T-helper 1 cell treated with Interleukin-12 subunit alpha and Interleukin-12 subunit beta and Interleukin-4 antibody, amounts not matched to agents 30 μg/mL and 1 μg/mL, for 36 hours (primary cell): ENCODE data around the gene PCED1B.

ENCODE experiments used
- H3K27ac Mint-ChIP-seq: one replicate; pipeline ENCODE4 v1.8.0; 2021; ENCODE audit warnings: mild to moderate bottlenecking, mixed read lengths
- H3K27me3 Mint-ChIP-seq: one replicate; pipeline ENCODE4 v1.8.0; 2021; ENCODE audit warnings: low read depth, mixed read lengths
- H3K36me3 Mint-ChIP-seq: one replicate; pipeline ENCODE4 v1.8.0; 2021; ENCODE audit warnings: low read depth, mixed read lengths
- H3K4me1 Mint-ChIP-seq: one replicate; pipeline ENCODE4 v1.8.0; 2021; ENCODE audit warnings: low read depth, mixed read lengths
- H3K4me3 Mint-ChIP-seq: one replicate; pipeline ENCODE4 v1.8.0; 2021; ENCODE audit warnings: mild to moderate bottlenecking, moderate library complexity, mixed read lengths
- H3K9me3 Mint-ChIP-seq: one replicate; pipeline ENCODE4 v1.8.0; 2021; ENCODE audit warnings: mixed read lengths

The PCED1B gene

DNA sequence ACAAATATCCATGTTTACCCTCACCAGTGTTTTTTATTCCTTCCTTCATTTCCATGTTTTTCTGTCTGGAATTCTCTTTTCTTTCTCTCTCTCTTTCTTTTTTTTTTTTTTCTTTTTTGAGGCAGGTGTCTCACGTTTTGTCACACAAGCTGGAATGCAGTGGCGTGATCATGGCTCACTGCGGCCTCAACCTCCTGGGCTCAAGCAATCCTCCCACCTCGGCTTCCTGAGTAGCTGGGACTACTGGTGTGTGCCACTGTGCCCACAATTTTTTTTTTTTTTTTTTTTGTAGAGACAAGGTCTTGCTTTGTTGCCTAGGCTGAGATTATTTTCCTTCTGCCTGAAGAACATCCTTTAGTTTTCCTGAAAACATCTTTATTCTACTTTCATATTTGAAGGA, 15.4 kb downstream of the PCED1B start:
- Mint-ChIP-seq H3K4me3 (no peak overlapping the region), H3K27me3 (peaks cover 4% of the 10 kb centered on the region), H3K27ac (no peak overlapping the region), H3K36me3 (peaks cover 8% of the 10 kb centered on the region), H3K4me1 (peaks cover 6% of the 10 kb centered on the region), H3K9me3 (peaks cover 12% of the 10 kb centered on the region)

GRCh38 chr12:47095446-47096236, 16.2 kb downstream of the PCED1B start:
- peaks cover 6% of the 10 kb centered on the region for H3K36me3 Mint-ChIP-seq
- H3K27me3 Mint-ChIP-seq: peaks cover 4% of the 10 kb centered on the region
- H3K27ac Mint-ChIP-seq: no peak overlapping the region
- H3K4me3 Mint-ChIP-seq: no peak overlapping the region
- H3K4me1 Mint-ChIP-seq: peaks cover 6% of the 10 kb centered on the region
- H3K9me3 Mint-ChIP-seq: peaks cover 6% of the 10 kb centered on the region

GRCh38 chr12:47097276-47097896, 18.0 kb downstream of the PCED1B start:
- Mint-ChIP-seq H3K4me1 (peaks cover 5% of the 10 kb centered on the region), H3K36me3 (peaks cover under 1% of the 10 kb centered on the region), H3K27ac (no peak overlapping the region), H3K4me3 (no peak overlapping the region), H3K9me3 (no peaks in the 10 kb centered on the region), H3K27me3 (peaks cover 4% of the 10 kb centered on the region)

- peaks cover 5% of the 10 kb centered on the region for H3K4me1 Mint-ChIP-seq
- H3K27me3 Mint-ChIP-seq: peaks cover 3% of the 10 kb centered on the region
- H3K36me3 Mint-ChIP-seq: no peaks in the 10 kb centered on the region
- H3K27ac Mint-ChIP-seq: no peak overlapping the region
- H3K4me3 Mint-ChIP-seq: no peak overlapping the region
- H3K9me3 Mint-ChIP-seq: no peaks in the 10 kb centered on the region
Observed at GRCh38 chr12:47098099-47098498, 18.7 kb downstream of the PCED1B start.

DNA sequence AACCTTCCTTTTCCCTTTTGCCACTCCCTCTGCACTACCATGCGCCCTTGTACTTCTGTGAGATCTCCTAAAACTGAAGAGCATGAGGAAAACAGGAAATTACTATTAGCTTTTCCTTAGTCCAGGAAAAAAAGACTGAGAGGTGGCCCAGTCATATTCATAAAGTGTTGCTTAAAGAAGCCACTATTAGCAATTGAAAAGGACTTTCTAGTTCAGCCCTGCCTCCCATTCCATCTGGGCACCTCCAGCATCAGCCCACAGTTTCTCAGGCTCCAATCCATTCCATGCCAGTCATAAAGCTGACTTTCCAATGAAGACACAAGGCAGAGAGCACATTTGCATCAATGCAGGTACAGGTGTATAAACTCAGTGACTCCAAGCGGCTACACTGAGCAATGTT, 20.2 kb downstream of the PCED1B start:
- Mint-ChIP-seq H3K9me3 (no peaks in the 10 kb centered on the region), H3K4me1 (peaks cover 5% of the 10 kb centered on the region), H3K4me3 (no peak overlapping the region), H3K27me3 (no peaks in the 10 kb centered on the region), H3K27ac (no peak overlapping the region), H3K36me3 (no peaks in the 10 kb centered on the region)

GRCh38 chr12:47100160-47100559, 20.7 kb downstream of the PCED1B start:
- Mint-ChIP-seq H3K4me1 (peaks cover 4% of the 10 kb centered on the region), H3K36me3 (no peaks in the 10 kb centered on the region), H3K9me3 (no peaks in the 10 kb centered on the region), H3K4me3 (no peak overlapping the region), H3K27ac (no peak overlapping the region), H3K27me3 (no peaks in the 10 kb centered on the region)

GRCh38 chr12:47102406-47102805, 23.0 kb downstream of the PCED1B start:
- Mint-ChIP-seq H3K27ac (no peak overlapping the region), H3K36me3 (peaks cover 6% of the 10 kb centered on the region), H3K27me3 (no peaks in the 10 kb centered on the region), H3K4me3 (no peak overlapping the region), H3K9me3 (no peaks in the 10 kb centered on the region), H3K4me1 (no peaks in the 10 kb centered on the region)

DNA sequence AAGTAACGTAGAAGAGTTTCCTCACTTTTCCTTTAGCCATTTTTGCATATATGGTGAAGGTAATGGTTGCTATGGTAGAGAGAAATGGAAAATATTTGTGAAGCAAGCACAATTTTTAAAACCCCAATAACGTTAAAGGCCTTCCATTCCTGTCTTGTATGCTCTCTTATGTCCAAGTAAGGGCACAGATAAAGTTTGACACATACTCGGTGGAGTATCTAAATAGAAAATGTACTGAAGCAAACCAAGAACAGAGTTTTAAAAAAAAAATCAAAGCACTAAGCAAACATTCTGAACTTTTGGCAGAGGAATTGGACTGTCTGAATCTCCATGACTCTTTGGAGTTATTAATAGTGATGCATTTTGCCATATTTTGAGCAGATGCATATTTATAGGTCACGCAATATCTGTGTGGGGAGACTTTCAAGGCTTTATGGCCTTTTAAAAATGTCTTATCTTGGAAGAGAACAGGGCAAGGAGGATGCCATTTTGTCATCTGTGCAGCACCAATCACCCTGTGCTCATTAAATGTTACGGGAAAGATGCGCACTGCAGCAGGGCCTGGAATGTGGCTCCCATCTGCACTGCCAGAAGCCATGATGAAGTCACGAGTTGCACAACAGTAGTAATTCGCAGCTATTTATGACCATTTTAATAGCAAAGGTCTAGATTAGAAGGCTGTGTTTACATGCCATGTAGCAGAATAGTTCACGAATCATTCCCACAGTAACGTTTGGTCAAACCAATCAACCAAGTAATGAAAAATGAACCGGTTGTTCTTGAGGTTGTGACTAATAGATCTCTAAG, 23.6 kb downstream of the PCED1B start:
- H3K27me3 Mint-ChIP-seq: no peaks in the 10 kb centered on the region

DNA sequence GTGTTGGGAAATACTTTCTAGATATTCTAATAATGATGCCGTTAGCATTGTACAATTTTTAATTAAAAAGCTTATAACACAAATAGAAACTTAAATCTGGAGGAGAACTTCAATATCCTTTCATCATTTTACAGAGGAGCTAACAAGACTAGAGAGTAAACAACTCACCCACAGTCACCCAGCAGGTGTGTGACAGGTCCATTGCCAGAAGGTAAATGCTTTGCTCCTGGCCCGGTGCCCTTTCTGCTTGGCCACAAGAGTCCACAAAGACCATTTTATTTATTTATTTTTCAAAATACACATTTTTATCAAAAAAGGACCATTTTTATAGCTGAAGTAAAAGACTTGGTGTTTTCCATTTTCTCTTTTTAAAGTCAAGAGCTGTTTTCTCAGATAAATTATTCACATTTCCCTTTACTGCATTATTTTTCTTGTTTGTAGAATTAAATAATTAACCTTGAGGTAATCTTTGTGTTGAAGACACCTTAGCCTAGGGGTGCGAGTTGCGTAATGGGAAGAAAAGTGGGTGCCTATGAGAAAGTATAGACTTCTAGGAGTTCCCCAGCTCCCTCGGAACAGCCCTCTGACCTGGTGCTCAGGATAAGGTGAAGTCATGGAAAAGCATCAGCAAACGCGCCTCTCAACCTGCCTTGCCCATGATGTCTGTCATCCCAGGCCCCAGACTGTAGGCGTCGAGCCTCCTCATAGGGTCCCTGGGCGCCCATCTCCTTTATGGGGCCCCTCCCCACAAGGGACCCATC, 26.7 kb downstream of the PCED1B start:
- peaks cover 19% of the 10 kb centered on the region for H3K36me3 Mint-ChIP-seq
- H3K4me1 Mint-ChIP-seq: peaks cover 5% of the 10 kb centered on the region
- H3K27ac Mint-ChIP-seq: no peak overlapping the region
- H3K27me3 Mint-ChIP-seq: no peaks in the 10 kb centered on the region
- H3K9me3 Mint-ChIP-seq: no peaks in the 10 kb centered on the region
- H3K4me3 Mint-ChIP-seq: no peak overlapping the region

More for the DNA sequence above, 23.6 kb downstream of the PCED1B start:
- H3K27ac Mint-ChIP-seq: no peak overlapping the region
- H3K4me3 Mint-ChIP-seq: no peak overlapping the region
- no peaks in the 10 kb centered on the region for H3K9me3 Mint-ChIP-seq
- no peaks in the 10 kb centered on the region for H3K4me1 Mint-ChIP-seq
- peaks cover 6% of the 10 kb centered on the region for H3K36me3 Mint-ChIP-seq

DNA sequence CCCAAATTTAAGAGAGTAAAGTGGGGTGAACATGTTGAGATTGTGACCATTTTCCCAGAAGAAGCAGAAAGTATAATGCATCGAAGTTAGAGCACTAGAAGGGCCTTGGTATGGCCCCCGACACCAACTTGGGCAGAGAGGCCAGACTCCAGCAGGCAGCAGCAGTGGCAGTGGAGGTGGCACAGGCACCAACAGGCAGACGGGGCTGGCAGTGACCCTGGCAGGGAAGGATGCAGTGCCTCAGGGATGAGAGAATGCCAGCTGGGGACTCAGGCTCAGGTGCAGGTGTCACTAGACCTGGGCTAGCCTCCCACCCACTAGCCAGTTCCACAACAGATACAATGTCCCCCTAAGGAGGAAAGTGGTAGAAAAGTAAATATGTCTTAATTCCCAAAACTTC, 28.0 kb downstream of the PCED1B start:
- H3K36me3 Mint-ChIP-seq: peaks cover 24% of the 10 kb centered on the region
- H3K4me3 Mint-ChIP-seq: no peak overlapping the region

GRCh38 chr12:47107926-47108325, 28.5 kb downstream of the PCED1B start:
- H3K9me3 Mint-ChIP-seq: no peaks in the 10 kb centered on the region
- peaks cover 25% of the 10 kb centered on the region for H3K36me3 Mint-ChIP-seq
- no peak overlapping the region for H3K4me3 Mint-ChIP-seq
- no peaks in the 10 kb centered on the region for H3K27me3 Mint-ChIP-seq
- H3K4me1 Mint-ChIP-seq: peaks cover 21% of the 10 kb centered on the region
- no peak overlapping the region for H3K27ac Mint-ChIP-seq

More for the DNA sequence above, 28.0 kb downstream of the PCED1B start:
- Mint-ChIP-seq H3K27me3 (no peaks in the 10 kb centered on the region), H3K9me3 (no peaks in the 10 kb centered on the region), H3K27ac (no peak overlapping the region), H3K4me1 (peaks cover 16% of the 10 kb centered on the region)

DNA sequence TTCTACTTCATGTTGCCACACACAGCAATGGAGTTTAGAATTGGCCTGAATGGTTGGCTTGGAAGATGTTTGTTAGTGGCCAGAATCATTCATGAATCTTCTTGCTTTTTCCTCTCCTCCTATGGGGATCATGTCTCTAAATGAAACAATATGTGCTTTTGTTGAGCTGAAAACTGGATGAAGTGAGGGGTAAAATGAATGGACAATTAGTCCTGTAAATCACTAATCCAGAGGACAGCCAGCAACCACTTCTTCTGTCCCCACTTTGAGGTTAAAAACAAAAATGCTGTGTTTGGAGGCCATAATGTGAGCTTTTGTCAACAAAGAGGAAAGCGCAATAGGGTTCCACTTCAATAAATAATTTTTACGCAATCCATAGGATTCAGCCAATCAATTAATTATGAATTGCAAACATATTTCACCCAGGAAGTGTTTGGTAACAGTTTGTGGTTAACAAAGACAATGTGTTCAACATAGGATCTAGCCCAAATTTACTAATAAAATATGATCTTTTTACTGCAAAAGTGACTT, 30.7 kb downstream of the PCED1B start:
- peaks cover 23% of the 10 kb centered on the region for H3K4me1 Mint-ChIP-seq
- no peak overlapping the region for H3K4me3 Mint-ChIP-seq
- H3K36me3 Mint-ChIP-seq: peaks cover 25% of the 10 kb centered on the region
- no peaks in the 10 kb centered on the region for H3K27me3 Mint-ChIP-seq
- no peaks in the 10 kb centered on the region for H3K9me3 Mint-ChIP-seq
- no peak overlapping the region for H3K27ac Mint-ChIP-seq

- Mint-ChIP-seq H3K27ac (no peak overlapping the region), H3K4me1 (peaks cover 23% of the 10 kb centered on the region), H3K4me3 (no peak overlapping the region), H3K36me3 (peaks cover 25% of the 10 kb centered on the region), H3K27me3 (no peaks in the 10 kb centered on the region), H3K9me3 (no peaks in the 10 kb centered on the region)
Observed at GRCh38 chr12:47110718-47111391, 31.4 kb downstream of the PCED1B start.
